Measurements from ENCODE around the gene HOXB4. TPM values are rescaled to one million over a fixed set of nuclear protein-coding genes. Genes with fewer than 3 reads are reported as not detected.

Gene HOXB4
- polyA plus RNA-seq, 1 donor, result 16.8 TPM

DNA sequence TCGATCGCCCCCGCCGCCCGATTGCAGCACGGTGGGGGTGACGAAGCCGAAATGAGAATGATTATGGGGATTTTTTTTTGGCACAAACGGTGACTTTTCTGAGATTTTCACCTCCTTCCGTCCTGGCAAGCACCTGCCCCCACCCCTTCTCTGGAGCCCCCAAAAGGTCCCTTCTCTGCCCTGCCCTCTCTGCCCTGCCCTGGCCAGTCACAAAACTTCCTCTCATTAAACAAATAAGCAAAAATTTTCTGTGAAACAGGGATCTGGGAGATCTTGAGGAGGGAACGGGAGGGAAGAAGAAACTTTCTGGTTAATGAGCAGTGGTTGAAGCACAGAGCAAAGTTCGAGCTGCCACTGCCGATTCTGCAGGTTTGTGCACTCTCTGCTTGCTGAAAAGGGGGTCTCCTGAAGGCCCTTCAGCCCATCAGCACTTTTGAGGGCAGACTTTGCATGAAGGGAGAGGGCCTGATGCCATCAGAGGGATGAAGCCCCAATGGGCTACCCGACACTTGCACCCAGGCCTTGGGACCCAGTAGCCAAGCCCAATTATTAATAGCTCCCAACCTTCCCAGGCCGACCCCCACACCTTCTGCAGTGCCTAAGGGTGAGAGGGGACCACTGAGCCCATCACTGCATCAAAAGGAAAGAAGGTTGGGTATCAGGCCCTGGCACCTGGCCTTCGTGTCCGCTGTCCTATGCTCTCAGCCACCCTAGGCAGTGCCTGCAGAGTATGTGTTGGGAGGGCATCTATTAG is 38.0 kb upstream of the HOXB4 start:
- peak; percentile 42 for DNase-seq

DNA sequence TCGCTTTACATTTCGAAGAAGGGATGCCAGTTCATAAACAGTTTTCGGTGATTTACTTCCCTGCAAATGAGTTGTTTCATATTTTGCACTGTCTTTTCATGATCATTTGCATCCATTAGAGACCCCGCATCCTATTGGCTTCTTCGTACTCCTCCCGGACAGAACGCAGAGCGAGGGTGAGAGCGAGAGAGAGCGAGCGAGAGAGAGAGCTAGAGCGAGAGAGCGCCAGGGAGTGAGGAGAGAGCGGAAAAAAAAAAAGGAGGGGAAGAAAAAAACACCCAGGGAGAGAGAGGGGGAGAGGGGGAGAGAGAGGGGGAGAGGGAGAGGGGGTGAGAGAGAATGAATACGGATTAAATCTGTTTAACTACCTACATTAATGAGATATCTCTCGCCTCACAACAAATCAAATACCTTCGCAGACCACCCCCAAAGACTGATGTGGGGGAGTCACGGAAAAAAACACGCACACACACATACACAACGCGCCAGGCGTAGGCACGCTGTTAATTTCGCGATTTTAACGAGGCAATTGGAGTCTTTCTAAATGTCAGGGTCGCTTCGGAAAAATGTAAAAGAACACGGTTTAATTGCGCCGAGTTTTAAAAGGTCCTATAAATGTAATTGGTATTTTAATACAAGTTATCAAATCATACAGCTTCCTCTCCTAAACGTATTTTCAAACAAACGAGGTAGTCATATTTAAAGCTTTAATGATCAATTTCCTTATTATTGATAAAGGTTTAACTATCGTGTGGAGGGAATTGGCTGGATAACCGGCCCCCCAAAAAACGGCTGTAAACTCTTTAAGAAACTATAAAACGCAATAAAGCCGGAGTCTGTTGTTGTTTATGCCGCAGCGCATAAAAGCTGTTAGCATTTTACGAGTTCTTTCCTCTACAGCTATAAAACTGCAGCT is 37.2 kb upstream of the HOXB4 start, which contains the start of gene HOXB8:
HOXB8 (minus strand) TSS at position 246 of the 916 bp plus-strand sequence. CDS start 588 bp downstream, outside the sequence.
- DNase-seq, result no peak

DNA sequence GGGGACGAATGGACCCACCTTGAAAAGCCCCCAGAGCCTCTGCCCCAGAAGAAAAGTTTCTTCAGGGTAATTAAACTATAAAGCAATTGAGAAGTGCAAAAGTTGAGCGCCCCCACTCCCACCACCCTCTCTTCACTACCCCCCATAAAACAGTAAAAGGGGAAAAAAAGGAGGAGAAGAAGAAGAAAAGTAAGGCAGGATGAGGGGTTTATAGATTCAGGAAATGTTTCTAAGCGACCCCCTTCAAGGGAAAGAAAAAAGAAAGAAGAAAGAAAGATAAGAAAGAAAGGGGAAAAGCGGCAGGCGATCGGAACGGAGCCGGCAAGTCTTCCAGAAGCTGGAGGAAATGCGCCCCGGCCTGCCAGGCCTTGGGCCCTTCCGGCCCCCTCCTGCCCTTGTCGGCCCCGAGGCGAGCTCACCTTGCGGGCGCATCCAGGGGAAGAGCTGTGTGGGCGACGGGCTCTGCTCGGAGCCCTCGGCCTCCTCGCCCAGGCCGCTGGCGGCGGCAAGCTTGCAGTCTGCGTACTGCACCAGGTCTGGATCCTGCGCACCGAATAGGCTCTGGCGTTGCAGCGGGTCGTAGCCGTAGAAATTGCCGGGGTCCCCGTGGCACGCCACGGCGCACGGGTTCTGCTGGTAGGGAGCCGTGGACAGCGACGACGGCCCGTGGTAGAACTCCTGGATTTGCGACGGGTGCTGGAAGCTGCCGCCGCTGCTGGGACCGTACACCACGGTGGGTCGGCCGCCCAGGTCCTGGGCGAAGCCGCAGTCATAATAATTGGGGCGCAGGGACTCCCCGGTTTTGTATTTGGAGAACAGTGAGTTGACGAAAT is 35.9 kb upstream of the HOXB4 start:
- no peak for DNase-seq

DNA sequence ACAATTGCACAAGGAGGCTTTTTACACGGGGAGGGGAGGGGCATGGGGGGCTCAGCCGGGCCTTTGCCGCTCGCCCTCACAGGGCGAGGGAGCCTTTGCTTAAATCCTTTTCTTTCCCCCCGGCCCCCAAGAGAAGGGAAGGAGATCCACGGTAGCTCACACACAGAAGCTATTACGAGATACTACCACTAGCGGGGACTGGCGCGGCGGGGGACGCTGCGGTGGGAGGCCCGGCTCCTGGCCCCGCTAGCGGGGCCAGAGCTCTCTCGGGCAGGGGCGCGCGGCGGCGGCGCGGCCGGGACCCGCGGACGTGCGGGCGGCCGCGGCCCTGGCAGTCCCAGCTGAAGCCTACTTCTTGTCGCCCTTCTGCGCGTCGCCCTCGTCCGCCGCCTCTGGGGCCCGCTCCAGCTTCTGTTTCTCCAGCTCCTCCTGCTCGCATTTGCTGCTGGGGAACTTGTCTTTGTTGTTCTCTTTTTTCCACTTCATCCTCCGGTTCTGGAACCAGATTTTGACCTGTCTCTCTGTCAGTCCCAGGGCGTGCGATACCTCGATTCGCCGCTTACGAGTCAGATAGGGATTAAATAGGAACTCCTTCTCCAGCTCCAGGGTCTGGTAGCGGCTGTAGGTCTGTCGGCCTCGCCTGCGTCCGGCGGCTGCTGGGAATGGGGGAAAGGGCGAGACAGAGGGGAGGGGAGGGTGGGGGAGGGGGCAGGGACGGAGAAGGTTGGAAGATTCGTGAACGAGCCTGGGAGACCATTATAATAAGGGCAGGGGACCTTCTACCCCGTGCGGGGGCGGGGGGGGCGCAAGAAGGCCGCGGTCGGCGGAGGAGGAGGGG is 34.9 kb upstream of the HOXB4 start:
- no peak for DNase-seq

DNA sequence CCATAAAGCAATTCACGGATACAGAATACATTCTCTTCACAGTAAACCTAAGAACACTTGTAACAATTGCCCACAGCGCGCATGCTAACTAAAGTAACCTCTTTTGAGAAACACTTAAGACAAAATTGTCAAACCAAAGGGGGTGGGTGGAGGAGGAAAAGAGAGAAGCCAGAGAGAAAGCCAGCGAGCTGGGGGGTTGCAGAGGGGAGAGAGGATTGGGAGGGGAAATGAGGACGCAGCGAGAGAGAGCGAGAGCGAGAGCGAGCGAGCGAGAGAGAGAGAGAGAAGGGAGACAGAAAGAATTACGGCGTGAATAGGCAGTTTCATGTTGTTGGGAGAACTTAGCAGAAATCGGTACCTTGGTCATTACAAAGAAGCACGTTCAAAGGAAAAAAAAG is 34.3 kb upstream of the HOXB4 start:
- no peak for DNase-seq

GRCh38 chr17:48611681-48612455 is 33.7 kb upstream of the HOXB4 start:
- no peak for DNase-seq

DNA sequence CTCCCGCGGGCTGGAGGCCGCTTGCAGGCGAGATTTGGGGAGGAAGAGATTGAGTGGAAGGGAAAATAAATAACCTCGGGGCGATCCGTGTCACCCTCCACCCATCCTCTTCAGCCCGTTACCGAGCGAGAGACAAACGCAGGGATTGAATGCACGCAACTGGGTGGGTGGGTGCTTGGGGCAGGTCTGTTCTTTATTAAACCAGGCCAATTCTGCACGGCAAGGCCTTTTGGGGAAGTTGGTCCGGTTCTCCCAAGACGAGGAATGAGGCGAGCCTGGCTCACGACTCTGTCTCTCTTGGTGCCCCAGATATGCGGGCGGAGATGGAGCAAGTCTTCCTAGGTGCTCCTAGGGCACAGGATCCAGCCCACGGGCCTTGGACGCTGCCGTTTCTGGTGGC is 33.1 kb upstream of the HOXB4 start:
- no peak for DNase-seq

GRCh38 chr17:48610282-48611211 is 32.4 kb upstream of the HOXB4 start, which contains the start of gene HOXB7:
Gene HOXB7, minus strand, starts transcription at chr17:48611017. Its CDS starts 99 bp downstream, at chr17:48610918.
- no peak for DNase-seq

GRCh38 chr17:48609759-48610281 is 31.7 kb upstream of the HOXB4 start:
- no peak for DNase-seq

DNA sequence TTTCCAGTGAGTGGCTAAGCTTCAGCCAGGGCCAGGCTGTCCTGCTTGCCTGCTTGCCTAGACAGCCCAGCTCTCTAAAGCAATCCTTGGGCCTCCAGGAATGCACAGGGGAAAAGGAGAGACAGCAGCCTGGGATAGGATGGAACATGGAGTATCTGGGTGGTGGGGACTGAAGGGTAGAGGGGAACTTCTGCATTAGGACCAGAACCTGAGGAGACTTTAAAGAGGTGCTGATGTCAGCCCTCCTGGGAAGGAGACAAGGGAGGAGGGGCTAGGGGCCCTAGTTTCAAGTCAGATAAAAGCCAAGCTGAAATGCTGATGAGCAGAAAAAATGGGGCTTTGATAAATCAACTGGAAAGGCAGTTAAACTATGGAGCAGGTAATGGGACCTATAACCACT is 30.9 kb upstream of the HOXB4 start:
- no peak for DNase-seq

- no peak for DNase-seq
Measured at GRCh38 chr17:48608494-48608834, 30.3 kb upstream of the HOXB4 start.

DNA sequence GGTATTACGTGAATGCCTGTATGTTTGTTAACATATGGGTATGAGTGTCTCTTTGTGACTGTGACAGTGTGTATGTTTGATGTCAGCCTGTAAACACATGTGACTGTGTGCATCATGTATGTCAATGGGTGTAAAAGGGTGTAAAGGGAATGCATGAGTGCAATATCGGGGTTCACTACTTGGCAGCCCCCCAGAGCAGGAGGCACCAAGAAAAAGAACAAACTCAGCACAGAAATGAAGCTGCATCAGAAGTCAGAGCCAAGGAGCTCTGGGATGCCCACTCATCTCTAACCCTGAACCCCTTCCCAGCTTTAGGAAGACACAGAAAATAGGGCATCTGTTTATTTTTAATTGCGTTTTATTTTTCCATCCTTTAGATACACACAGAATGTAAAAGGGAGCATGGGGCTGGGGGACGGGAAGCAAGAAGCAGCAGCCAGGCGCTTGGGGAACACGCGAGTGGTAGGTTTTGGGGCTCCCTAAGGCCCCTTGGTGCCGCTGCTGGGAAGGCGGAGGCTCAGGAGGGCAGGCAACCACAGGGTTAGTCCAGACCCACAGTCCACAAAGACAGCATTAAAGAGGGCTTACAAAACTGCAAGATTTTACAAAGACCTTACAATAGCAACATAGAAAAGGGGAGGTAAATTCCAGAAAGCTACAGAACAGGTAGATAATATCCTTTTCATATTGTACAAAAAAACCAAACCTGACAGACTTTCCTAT is 28.9 kb upstream of the HOXB4 start:
- DNase-seq, result no peak

GRCh38 chr17:48605991-48606891 is 28.1 kb upstream of the HOXB4 start:
- no peak for DNase-seq

- no peak for DNase-seq
Measured at GRCh38 chr17:48605409-48605919, 27.3 kb upstream of the HOXB4 start.

DNA sequence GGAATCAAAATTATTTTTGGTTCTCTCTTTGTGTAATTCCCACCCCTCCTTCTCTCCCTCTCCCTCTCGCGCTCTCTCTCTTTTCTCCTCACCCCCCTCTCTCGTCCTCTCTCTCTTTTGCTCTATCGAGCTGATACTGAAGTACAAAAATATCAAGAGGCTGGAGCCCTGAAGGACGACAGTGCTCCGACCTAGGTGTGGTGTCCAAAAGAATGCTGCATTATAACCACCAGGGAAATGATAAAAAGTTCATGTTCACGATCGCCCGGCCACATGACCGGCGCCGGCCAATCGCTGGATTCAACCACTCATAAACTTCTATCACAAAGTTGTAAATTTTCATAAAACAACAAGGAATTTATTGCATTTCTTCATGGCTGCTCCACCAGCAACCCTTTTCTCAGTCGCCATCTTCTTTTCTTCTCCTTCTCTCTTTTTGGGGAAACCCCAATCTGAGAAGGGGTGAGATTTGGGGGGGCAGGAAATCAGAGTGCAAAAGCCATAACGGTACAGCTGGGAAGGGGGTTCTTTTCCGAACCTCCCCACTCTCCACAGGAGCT is 26.7 kb upstream of the HOXB4 start, which contains the start of gene HOXB6:
HOXB6 (minus strand) TSS at position 217 of the 560 bp plus-strand sequence. CDS start 6,836 bp downstream, outside the sequence.
- peak; percentile 89 for DNase-seq
